HG02885 (cell line): ENCODE measurements around the gene EFNA5.
"Not testable (repeated sequence)": the region's sequence is repeated elsewhere in the genome, so short reads cannot be mapped to it uniquely, and the experiment has no call there.

Experiments used
- ATAC-seq: cut with Tn5 transposase; IDR thresholded peaks from one replicate; pipeline ENCODE4 v1.9.1; 2021; ENCODE audit warnings: mild to moderate bottlenecking; ENCODE audit not compliant: unreplicated experiment, poor library complexity

The EFNA5 gene

DNA sequence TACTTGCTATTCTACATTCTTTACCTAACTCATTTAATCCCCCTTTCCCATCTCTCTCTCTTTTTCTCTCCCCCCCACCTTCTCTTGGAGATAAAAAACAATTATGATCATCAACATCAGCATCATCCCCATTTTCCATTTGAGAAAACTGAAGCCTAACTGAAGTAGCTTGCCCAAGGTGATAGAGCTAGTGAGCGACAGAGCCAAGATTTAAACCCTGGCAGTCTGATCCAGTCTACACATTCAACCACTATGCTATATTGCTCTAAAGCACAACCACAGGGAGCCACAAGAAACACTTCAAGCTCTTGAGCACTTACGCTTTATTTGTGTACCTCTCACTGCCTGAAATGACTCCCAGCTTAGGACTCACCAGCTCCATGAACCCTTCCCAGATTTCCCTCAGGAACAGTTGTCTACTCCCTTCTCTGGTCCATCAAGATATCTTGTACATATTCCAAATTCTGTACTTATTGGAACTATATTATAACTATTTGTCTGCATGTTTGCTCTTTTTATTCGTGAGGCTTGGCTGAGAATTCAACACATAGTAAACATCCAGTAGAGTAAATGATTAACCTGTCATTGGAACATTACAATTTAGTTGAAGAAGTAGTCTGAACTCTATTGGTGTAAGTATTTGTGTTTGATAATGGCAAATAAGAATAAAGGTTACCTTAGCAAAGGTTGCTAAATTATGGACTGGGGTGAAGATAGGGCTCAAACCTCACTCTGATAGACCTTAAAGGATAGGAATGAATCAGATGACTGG, 164.8 kb downstream of the EFNA5 start:
- ATAC-seq: no peak

DNA sequence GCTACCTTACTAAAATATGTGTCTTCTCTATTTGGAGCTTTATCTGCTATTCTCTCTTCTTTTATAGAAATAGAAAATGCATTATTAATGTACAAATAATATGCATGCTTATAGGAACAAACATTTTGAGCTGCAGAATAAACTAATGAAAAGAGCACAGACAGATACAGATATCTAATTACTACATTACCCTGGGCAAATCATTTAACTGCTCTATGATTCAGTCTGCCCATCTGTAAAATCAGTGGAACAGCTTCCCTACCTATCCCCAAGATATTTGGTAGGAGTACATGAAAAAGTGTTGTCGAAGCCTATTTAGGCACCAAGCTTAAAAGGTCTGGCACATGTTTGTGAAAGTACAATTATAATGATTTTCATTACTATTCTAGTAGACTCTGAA, 166.3 kb downstream of the EFNA5 start:
- ATAC-seq: no peak

DNA sequence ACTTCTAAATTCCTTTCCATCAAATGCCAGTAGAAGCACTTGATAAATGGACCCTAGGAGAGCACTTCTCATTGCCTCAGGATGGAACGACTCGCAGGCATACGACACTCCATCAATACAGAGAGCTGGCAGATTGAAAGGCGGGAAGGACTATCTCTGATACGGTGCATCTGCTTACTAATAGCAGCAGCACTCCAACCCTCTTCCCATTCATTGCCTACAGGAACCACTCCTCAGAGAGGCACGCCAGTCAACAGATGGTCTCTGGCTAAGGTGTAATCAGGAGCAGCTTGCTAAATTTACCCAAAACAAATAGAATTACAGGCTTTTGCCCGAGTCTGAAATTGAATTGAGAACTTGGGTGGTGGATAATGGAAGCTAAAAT, 168.1 kb downstream of the EFNA5 start:
- no peak for ATAC-seq

DNA sequence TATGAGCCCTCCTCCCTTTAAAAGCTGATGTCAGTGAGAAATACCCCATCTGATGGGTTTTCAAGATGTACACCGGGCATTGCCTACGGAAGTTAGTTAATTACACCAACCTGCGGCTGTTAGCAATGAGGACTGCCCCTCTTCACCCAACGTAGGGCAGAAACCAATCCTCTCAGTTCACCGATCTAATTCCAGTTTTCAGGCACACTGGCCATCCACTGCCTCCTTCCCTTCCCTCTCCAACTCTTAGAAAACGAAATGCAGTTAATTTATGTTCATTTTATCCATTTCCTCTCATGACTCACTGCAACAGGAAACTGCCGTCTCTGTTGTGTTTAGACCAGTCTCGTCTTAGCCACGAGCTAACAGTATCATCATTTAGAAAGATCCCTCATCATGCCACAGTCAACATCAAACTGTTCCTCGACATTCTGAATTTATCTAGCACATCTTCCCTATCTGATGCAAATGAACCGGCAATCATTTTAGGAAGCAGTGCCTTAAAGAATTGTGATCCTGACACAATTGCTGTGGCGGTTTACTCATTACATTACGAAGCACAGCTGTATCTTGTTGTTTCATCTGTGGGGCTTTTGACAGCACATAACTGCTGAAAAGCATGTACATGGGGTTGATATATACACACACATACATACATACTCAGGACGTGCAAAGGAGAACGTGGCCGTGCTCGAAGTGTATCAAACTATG, 168.6 kb downstream of the EFNA5 start:
- no peak for ATAC-seq

DNA sequence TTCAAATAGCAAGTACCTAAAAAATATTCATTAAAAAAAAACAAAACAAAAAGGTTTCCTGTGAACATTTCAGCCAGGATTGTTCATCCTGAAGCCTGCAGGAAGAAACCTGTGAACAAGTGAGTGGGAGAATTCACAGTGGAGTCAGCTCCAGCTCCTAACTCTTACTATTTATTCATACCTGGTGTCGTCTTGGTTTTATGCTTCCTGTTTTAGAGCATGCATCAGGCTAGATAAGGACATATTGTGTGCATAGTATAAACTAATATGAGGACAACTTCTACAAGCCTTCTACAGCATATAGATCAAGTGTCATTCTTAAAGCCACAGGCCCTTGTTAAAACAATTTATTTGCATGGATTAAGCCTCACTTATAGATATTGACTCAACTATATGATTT, 169.9 kb downstream of the EFNA5 start:
- no peak for ATAC-seq

DNA sequence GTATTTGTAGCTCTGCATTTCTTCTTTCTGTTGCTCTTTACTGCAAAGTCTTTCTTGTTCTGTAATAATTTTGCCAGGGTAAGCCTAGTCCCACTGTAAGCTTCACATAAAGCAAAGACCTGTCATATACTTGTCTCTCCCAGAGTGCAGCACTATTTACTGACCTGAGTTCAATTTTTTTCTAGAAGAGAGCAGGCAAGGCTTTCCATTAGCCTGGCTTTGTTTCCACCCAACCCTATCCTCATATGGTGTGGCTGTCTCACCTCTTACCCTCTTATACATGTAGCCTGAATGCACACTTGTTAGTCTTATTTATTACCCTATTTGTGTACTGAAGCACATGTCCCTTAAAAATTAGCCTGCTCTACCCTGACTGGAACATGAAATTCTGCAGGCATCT, 170.4 kb downstream of the EFNA5 start:
- ATAC-seq: no peak

DNA sequence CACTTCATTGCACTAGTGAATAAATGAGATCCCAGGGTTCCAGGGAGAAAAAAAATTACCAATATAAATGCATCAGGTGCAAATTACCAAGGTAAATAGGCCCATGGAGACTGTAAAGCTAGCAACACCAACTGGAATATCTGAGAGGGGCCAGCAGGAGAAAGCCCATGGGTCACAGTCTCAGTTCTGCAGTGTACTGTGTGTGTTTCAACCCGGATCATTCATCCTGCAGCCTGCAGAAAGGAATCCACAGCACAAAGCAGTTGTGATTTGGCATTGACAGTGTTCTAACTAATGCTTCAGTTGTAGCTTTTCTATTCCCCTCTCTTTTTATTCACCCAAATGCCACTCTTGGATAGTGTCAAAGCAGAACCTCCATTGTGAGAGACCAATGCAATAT, 171.0 kb downstream of the EFNA5 start:
- no peak for ATAC-seq

DNA sequence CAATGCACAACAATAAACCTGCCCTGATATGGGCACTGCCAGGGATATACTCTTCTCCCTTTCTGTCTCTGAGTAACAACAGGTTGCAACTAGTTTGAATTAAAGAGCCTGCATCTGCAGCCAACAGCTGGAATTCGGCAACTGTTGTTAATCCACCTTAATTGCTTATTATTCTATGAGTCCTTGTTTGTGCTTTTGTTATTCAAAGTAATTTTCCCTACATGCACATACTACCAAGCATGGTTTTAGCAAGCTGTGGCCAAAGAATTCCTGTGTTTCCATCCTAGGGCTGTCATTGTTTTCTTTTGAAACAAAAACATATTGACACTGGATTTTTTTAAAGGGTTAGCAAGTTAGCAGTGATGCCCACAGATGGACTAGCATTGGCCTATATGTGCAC, 171.5 kb downstream of the EFNA5 start:
- ATAC-seq: no peak

DNA sequence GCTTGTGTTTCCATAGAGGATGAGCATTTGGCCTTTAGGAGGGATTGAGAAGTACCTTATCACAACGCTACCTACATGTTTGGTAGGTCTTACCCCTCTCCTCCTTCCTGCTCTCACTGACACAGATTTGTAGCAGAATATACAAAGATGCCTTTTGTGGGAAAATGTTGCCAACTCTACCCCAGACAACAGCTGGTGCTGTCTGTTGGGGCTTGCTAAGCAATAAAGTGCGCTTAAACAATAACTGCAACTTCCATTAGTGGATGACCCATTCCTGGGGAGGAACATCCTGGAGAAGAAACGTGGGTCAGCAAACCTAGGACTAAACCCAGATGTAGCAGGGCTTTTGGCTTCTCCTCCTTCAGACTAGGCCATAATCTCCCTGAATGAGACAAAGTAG, 174.3 kb downstream of the EFNA5 start:
- no peak for ATAC-seq

DNA sequence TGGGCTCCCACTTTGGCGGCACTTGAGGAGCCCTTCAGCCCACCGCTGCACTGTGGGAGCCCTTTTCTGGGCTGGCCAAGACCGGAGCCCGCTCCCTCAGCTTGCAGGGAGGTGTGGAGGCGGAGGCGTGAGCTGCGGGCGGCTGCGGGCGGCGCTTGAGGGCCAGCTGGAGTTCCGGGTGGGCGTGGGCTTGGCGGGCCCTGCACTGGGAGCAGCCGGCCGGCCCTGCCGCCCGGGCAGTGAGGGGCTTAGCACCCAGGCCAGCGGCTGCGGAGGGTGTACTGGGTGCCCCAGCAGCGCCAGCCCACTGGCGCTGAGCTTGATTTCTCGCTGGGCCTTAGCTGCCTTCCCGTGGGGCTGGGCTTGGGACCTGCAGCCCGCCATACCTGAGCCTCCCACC, 176.6 kb downstream of the EFNA5 start:
- not testable (repeated sequence) for ATAC-seq

DNA sequence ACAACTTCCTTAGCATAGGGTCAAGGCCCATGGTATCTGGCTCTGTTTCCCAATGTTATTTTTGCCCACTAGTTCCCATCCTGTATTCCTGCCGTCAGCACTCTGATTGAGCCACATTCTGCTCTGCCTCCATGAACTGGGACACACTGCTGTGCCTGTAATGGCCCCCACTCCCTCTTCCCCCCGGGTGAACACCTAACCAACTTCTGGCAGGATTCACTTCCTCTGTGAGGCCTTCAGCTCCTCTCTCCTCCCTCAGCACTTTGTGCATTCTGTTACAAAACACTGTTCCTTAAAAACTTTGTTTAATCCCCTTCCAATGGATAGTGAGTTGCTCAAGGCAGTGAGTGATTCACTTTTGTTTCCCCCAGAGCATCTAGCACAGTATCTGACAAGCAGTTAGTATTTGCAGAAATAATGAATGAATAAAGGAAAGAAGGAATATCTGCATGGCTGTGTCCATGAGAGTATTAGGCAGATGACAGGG, 183.6 kb downstream of the EFNA5 start:
- ATAC-seq: no peak

DNA sequence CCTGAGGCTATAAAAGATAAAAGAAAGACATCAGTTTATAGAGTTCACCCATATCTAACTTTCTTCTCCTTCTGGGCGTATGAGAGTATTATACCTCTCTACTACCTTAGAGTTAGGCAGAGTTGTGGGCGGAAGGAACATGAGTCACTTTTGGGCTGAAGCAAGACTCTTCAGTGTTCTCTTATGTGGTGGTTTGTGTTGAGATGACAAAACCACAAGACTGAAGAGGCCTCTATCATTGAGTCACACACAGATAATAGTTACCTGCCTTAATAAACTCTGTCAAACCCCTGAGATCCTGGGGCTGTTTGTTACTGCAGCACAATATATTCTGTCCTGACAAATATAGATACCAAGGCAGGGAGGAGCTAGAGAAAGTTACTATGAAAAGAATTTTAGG, 184.2 kb downstream of the EFNA5 start:
- peak; percentile 90 for ATAC-seq

DNA sequence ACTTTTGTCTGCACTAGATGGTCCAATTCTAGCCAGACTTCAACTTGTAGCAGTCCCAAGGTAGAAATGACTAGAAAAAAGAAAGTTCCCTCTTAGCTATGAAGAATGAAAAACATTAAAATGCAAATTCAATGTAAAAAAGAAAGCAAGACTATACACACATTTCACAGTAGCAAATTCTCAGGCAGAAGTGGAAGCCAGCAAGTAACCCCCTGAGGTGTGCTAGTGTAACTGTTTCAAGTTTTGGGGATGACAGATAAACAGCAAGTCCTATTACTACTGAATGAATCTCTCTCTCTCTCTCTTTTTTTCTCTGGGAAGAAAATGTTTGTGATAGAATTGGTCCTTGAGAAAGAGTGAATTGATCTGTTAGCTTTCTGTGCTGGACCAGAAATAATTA, 185.6 kb downstream of the EFNA5 start:
- peak; percentile 48 for ATAC-seq

DNA sequence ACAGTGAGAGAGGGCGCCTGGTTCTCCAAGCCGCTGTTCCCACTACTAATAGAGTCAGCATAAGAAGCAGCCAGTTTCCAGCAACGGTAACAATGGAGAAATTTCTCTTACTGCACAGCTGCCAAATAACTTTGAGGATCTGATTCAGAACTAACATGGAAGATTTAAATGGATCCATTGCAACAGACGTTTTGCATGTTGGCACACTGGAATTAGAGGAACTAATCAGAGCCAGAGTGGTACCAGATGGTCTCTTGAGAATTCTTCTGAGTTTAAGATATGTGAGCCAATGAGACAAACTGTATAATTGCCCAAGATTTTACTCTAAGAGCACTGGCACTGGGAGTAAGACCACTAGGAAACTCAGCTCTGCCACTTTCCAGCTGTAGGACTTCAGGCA, 186.5 kb downstream of the EFNA5 start:
- ATAC-seq: no peak

DNA sequence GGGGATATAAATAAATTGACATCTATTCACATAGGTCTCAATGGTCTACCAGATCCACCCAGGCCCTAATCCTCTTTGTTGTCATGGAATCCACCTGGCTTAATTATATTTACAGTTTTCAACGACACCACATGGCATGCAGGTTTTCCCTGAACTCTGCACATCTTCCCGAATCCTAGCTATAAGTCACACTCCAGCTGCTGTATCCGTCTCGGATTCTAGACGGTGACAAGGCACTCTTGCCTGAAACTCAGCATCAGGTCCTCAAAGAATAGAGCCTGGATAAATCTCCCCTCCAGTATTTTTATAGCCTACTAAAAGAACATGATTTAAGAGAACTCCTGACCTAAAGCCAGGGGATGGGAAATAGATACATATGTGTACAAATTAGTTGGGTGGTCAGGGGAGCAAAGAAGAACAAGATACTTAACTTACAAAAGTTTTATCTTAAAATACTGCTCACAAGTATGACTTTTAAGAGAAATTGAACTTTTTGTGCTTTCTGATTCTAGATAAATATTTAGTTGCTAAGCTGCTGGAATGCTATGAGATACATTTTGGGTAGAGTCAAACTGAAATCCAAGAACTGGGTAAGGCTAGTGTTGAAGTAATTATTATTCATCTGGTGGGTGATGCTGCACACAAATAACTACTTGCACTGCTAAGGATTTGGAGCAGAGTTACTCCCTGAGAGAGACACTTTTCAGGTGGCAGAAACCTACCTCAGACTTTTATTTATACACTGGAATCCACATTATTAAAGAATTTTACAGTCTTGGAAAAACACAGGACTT, 187.3 kb downstream of the EFNA5 start:
- ATAC-seq: no peak

DNA sequence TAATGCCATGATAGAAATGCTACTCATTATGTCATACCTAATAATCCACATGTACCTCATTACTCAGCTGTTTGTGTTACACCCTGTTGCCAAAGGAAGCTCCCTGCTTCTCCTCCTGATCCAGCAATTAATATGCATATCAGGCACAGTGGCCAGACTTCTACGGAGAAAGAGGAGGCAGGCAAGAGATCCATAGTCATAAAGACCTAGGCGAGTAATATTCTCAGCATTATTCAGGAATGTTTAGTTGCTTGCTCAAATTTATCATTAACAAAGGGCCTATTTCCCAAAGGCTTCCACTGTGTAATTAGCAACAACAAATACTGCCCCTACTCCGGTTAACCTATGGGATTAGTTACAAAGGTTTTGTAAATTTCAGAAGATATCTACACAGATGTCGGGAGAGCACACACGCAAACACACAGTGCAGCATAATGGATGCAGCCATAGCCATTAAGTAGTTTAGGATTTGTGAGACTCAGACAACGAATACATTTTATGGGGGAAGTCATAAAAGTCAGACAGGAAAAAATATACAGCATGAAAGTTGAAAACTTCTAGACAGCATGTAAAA, 192.6 kb downstream of the EFNA5 start:
- ATAC-seq: no peak

DNA sequence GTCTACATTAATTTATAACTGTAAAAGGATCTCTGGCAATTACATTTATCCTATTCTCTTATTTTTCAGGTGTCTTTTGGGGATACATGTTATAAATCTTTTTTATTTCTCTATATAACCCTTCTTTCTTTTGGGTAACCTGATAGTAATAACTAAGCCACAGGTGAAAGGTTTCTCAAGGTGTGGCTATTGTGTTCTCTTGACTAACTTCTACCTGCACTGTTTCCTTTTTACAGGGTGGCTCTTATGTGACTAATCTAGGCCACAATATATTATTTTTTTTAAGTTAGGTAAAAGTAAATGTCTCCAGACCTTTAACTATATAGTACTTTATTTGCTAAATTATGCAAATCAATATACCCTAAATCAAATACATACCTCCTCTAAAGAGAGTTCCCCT, 193.2 kb downstream of the EFNA5 start:
- no peak for ATAC-seq

DNA sequence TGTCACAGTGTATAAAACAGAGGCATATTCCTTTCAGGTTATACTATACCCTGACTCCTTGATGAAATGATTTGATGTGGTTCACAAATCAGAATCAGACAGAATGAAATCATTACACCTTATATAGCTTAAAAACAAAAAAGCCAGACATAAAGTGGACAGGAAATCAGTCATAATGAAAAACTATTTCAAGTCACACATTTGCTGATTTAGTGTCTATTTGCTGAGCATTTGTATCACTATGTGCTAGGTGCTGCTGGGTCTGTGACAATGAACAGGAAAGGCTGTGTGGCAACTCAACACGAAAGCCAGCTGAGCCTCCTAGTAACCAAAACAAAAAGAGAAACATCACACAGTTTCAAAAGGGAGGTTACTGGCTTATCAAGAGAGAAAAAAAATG, 194.0 kb downstream of the EFNA5 start:
- peak; percentile 96 for ATAC-seq

DNA sequence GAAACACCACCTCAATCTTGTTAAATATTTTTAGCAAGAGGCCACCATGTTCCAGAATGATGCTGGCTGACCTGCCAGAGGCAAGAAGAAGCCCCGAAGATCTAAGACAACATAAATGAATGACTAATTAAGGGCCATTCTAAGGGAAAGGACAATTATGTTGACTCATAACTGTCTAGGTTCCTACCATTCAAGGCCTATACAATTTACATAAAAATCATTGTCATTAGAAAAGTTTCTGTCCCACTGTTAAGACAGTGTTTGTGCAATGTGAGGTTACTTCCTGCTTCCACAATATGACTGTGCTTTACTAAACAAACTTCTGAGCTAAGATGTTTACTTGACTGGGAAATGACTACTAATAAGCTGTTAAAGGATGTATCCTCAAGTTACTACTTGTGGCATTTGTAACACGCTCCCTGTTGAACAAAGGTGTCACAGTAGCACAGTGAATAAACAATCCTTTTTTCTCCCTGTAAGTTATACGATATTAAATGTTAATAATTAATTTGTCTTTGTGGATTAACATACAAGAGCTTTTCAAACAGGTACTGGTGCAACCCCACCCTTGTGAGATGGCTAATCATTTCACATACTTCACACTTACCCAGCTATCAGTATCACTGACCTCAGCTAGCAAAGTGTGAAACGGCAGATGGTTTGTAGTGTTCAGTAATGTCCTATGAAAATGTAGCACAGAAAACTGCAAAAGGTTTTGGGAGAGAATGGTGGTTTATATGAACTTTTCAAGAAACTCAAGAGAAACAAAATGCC, 195.8 kb downstream of the EFNA5 start:
- ATAC-seq: peak; percentile 38

DNA sequence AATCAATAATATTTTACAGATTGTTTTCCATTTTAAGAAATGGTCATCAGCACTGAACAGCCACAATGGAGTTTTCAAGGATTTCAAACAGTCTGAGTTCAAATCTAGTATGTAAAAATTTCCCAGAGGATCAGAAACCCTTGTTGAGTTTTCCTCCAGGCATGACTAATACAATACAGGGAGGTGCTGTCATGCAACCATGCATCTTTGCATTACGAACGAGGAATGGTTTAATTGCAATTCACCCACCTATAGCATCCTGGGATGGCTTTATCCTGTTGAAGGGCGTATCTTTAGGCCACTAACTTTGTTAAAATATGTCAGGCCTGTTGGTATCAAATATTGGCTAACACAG, 196.4 kb downstream of the EFNA5 start:
- no peak for ATAC-seq
